NB4 (cell line): ENCODE measurements around the gene PNPLA7.

ENCODE experiments used
- DNase-seq: peaks from one replicate; pipeline ENCODE4 v3.0.0; 2010; ENCODE audit warnings: low read depth
- H3K4me3 ChIP-seq: one replicate; pipeline ENCODE4 v1.5.1; 2011; ENCODE audit warnings: mild to moderate bottlenecking, low read depth, low read length, moderate library complexity
- CTCF ChIP-seq: IDR thresholded peaks from one replicate; pipeline ENCODE4 v1.5.1; 2012; ENCODE audit warnings: low read depth, low read length
- MAX ChIP-seq: IDR thresholded peaks from 2 replicates; pipeline ENCODE4 v1.6.1; 2011; ENCODE audit warnings: low read depth, low read length
- MYC ChIP-seq: IDR thresholded peaks from 2 replicates; pipeline ENCODE4 v1.6.1; 2011; ENCODE audit warnings: low read depth, low read length
- POLR2A ChIP-seq: IDR thresholded peaks from 2 replicates; pipeline ENCODE4 v1.6.1; 2011; ENCODE audit warnings: mild to moderate bottlenecking; ENCODE audit not compliant: insufficient read length; ENCODE audit errors: extremely low read depth

PNPLA7 gene

GRCh38 chr9:137461663-137462395 is 88.4 kb downstream of the PNPLA7 start:
- peak; percentile 87 for DNase-seq
- TF ChIP-seq CTCF = no peak
- no peak for TF ChIP-seq POLR2A
- TF ChIP-seq MAX = no peak
- TF ChIP-seq MYC = no peak
- H3K4me3 ChIP-seq = no peak overlapping the region

GRCh38 chr9:137461316-137461662 is 88.9 kb downstream of the PNPLA7 start:
- no peak overlapping the region for H3K4me3 ChIP-seq
- TF ChIP-seq POLR2A = no peak
- TF ChIP-seq MAX = no peak
- no peak for TF ChIP-seq CTCF
- TF ChIP-seq MYC = no peak
- no peak for DNase-seq

- no peak overlapping the region for H3K4me3 ChIP-seq
- TF ChIP-seq MAX (no peak), MYC (no peak), CTCF (no peak), POLR2A (no peak)
- no peak for DNase-seq
These were observed 89.6 kb downstream of the PNPLA7 start for GRCh38 chr9:137460363-137461315.

GRCh38 chr9:137459601-137460362 is 90.4 kb downstream of the PNPLA7 start:
- no peak for TF ChIP-seq MAX
- no peak for TF ChIP-seq MYC
- TF ChIP-seq CTCF = no peak
- no peak for TF ChIP-seq POLR2A
- DNase-seq = no peak
- no peak overlapping the region for H3K4me3 ChIP-seq

GRCh38 chr9:137459152-137459600 is 91.0 kb downstream of the PNPLA7 start, which contains the start of gene NSMF:
NSMF (minus strand) TSS chr9:137459334; CDS start chr9:137459102, 232 bp downstream.
- peak; percentile 84 for DNase-seq
- peak within 1 kb of the TSS; percentile 55 for H3K4me3 ChIP-seq
- no peak; the same call in none of the 2 replicates for TF ChIP-seq MAX
- peak; percentile 51; the same call in 1 of the 2 replicates for TF ChIP-seq MYC
- TF ChIP-seq POLR2A = peak; percentile 88
